WERI-Rb-1 (cell line): ENCODE results near the gene KRTDAP.

Source experiments
- DNase-seq: peaks from one replicate; pipeline ENCODE4 v3.0.0-alpha.2; 2020
- H3K27ac ChIP-seq: fragments of 250-450 bp; sonication (Bioruptor Pico); 2 replicates; pipeline ENCODE4 v1.5.1; 2020; ENCODE audit warnings: mild to moderate bottlenecking, moderate library complexity
- H3K27me3 ChIP-seq: fragments of 250-450 bp; sonication (Bioruptor Pico); 2 replicates; pipeline ENCODE4 v1.5.1; 2021; ENCODE audit warnings: mild to moderate bottlenecking, low read depth, moderate library complexity; ENCODE audit not compliant: insufficient read depth, severe bottlenecking
- H3K36me3 ChIP-seq: fragments of 250-450 bp; sonication (Bioruptor Pico); 2 replicates; pipeline ENCODE4 v1.5.1; 2020; ENCODE audit warnings: mild to moderate bottlenecking, moderate library complexity
- H3K4me3 ChIP-seq: 2 replicates; pipeline ENCODE4 v1.5.1; 2011; ENCODE audit warnings: low read depth, mild to moderate bottlenecking, control low read depth, low read length
- H3K9me3 ChIP-seq: fragments of 250-450 bp; sonication (Bioruptor Pico); 2 replicates; pipeline ENCODE4 v1.5.1; 2021; ENCODE audit warnings: mild to moderate bottlenecking, moderate library complexity; ENCODE audit not compliant: severe bottlenecking
- TF ChIP-seq, protein P1 (sequence below): IDR thresholded peaks from 2 replicates; pipeline ENCODE4 v1.5.1; 2011; ENCODE audit warnings: low read depth, mild to moderate bottlenecking, control low read depth, inconsistent platforms, low read length

KRTDAP gene, protein sequence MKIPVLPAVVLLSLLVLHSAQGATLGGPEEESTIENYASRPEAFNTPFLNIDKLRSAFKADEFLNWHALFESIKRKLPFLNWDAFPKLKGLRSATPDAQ

GRCh38 chr19:35490364-35490763, at the start of gene KRTDAP:
Gene KRTDAP (minus strand): TSS chr19:35490464. CDS start chr19:35490442, 22 bp downstream.
- TF ChIP-seq, protein P1, sequence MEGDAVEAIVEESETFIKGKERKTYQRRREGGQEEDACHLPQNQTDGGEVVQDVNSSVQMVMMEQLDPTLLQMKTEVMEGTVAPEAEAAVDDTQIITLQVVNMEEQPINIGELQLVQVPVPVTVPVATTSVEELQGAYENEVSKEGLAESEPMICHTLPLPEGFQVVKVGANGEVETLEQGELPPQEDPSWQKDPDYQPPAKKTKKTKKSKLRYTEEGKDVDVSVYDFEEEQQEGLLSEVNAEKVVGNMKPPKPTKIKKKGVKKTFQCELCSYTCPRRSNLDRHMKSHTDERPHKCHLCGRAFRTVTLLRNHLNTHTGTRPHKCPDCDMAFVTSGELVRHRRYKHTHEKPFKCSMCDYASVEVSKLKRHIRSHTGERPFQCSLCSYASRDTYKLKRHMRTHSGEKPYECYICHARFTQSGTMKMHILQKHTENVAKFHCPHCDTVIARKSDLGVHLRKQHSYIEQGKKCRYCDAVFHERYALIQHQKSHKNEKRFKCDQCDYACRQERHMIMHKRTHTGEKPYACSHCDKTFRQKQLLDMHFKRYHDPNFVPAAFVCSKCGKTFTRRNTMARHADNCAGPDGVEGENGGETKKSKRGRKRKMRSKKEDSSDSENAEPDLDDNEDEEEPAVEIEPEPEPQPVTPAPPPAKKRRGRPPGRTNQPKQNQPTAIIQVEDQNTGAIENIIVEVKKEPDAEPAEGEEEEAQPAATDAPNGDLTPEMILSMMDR: no peak
- DNase-seq: no peak

GRCh38 chr19:35539850-35540249, 49.6 kb upstream of the KRTDAP start:
- Histone ChIP-seq H3K4me3 (no peak overlapping the region), H3K9me3 (no peaks in the 10 kb centered on the region), H3K27me3 (no peaks in the 10 kb centered on the region), H3K27ac (no peak overlapping the region), H3K36me3 (no peaks in the 10 kb centered on the region)
- TF ChIP-seq, protein P1: no peak
- DNase-seq: no peak

More at GRCh38 chr19:35490364-35490763, at the start of gene KRTDAP:
- H3K27ac ChIP-seq: no peak within 1 kb of the TSS
- no peak within 1 kb of the TSS for H3K4me3 ChIP-seq
- no peaks in the 10 kb centered on the region for H3K27me3 ChIP-seq
- H3K9me3 ChIP-seq: no peaks in the 10 kb centered on the region
- H3K36me3 ChIP-seq: no peaks in the 10 kb centered on the region

GRCh38 chr19:35539314-35539713, 49.0 kb upstream of the KRTDAP start:
- H3K27me3 ChIP-seq: no peaks in the 10 kb centered on the region
- TF ChIP-seq, protein P1: no peak
- H3K36me3 ChIP-seq: no peaks in the 10 kb centered on the region
- no peak overlapping the region for H3K27ac ChIP-seq
- H3K9me3 ChIP-seq: no peaks in the 10 kb centered on the region
- H3K4me3 ChIP-seq: no peak overlapping the region
- DNase-seq: no peak

DNA sequence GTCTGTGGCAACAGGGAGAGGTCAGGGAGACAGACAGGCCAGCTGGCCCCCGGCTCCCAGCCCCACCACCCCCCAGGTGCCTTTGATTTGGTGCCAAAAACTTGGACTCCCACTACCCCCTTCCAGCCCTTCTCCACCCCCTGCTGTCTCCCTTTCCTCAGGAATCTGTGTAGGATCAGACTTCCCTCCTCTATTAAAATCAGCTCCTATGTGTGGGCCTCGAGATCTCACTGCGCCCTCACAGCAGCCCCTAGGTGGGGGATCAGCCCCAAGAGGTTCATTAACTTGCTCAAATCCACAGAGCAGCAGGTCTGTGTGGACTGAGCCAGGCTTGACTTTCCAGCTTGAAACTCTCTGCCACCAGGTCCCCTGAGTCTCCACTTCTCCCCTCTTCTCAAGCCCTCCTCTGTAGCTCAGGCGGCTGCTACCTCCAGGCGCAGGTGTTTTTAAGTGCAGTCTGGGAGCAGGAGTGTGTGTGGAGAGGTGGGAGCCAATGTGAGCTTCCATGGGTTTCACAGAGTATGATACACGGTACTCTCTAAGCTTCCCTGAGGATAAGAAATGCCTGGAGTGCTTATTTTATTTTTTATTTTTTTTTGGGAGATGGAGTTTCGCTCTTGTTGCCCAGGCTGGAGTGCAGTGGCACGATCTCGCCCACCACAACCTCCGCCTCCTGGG, 44.7 kb upstream of the KRTDAP start:
- Histone ChIP-seq H3K9me3 (no peaks in the 10 kb centered on the region), H3K27ac (no peak overlapping the region), H3K4me3 (no peak overlapping the region), H3K27me3 (no peaks in the 10 kb centered on the region), H3K36me3 (no peaks in the 10 kb centered on the region)
- TF ChIP-seq, protein P1: no peak
- no peak for DNase-seq

- no peak overlapping the region for H3K4me3 ChIP-seq
- TF ChIP-seq, protein P1: no peak
- H3K36me3 ChIP-seq: no peaks in the 10 kb centered on the region
- no peak for DNase-seq
- H3K27ac ChIP-seq: no peak overlapping the region
- H3K9me3 ChIP-seq: no peaks in the 10 kb centered on the region
- no peaks in the 10 kb centered on the region for H3K27me3 ChIP-seq
These were observed 43.6 kb upstream of the KRTDAP start for GRCh38 chr19:35533822-35534392.
